CD4-positive, alpha-beta T cell (primary cell): Measurements from ENCODE around the gene GAS6. TPM values are rescaled to one million over a fixed set of nuclear protein-coding genes. Genes with fewer than 3 reads are reported as not detected.

Experiments used
- ATAC-seq: fragments of 200-7000 bp; cut with Tn5 transposase; one replicate; pipeline ENCODE4 v1.10.0; 2022; ENCODE audit warnings: mild to moderate bottlenecking; ENCODE audit not compliant: poor library complexity
- CTCF ChIA-PET: fragments of 350-600 bp; sonication (Branson Sonifier 250); formaldehyde crosslinking; loops from one replicate; lab custom pipeline; 2021; ENCODE audit warnings: antibody characterized with exemption, inconsistent platforms; lab: Charles Lee
- POLR2A ChIA-PET: fragments of 350-600 bp; sonication (Branson Sonifier 250); formaldehyde crosslinking; loops from one replicate; lab custom pipeline; 2021; ENCODE audit warnings: antibody characterized with exemption, inconsistent platforms; lab: Charles Lee
- DNase-seq, 14 experiments: peaks; one replicate each; pipeline ENCODE4 v3.0.0-alpha.2; 2013 to 2020; ENCODE audit warnings: mixed read lengths in 2 of 14
- H3K27ac ChIP-seq, 2 donors: one replicate each; pipeline versions ENCODE4 v1.5.1 to v1.7.0; 2013; ENCODE audit warnings: low read length in 2 of 2, low read depth in 1 of 2, mild to moderate bottlenecking in 1 of 2
- H3K27me3 ChIP-seq, 2 experiments: 1 replicate in 1 of 2; 2 replicates in 1 of 2; pipeline versions ENCODE4 v1.6.1 to v1.7.0; 2013; ENCODE audit warnings: low read length in 2 of 2, control low read depth in 1 of 2, mild to moderate bottlenecking in 1 of 2, moderate library complexity in 1 of 2; ENCODE audit not compliant: insufficient read depth in 2 of 2, control insufficient read depth in 1 of 2
- H3K36me3 ChIP-seq: one replicate; pipeline ENCODE4 v1.6.1; 2013; ENCODE audit warnings: low read length, control low read depth; ENCODE audit not compliant: insufficient read depth
- H3K4me1 ChIP-seq: one replicate; pipeline ENCODE4 v1.6.1; 2013; ENCODE audit warnings: low read length, control low read depth; ENCODE audit not compliant: insufficient read depth
- H3K4me3 ChIP-seq: one replicate; pipeline ENCODE4 v1.5.1; 2013; ENCODE audit warnings: mild to moderate bottlenecking, low read length, moderate library complexity
- H3K9me3 ChIP-seq, 2 experiments: 1 replicate in 1 of 2; 2 replicates in 1 of 2; pipeline versions ENCODE4 v1.6.1 to v1.7.0; 2013; ENCODE audit warnings: low read length in 2 of 2, mild to moderate bottlenecking in 2 of 2, control low read depth in 1 of 2, moderate library complexity in 1 of 2; ENCODE audit not compliant: control insufficient read depth in 1 of 2, insufficient read depth in 1 of 2
- H3K27ac Mint-ChIP-seq: one replicate; pipeline ENCODE4 v1.8.0; 2020; ENCODE audit warnings: mixed read lengths
- H3K27me3 Mint-ChIP-seq: one replicate; pipeline ENCODE4 v1.8.0; 2021; ENCODE audit warnings: mixed read lengths
- H3K36me3 Mint-ChIP-seq: one replicate; pipeline ENCODE4 v1.8.0; 2021; ENCODE audit warnings: low read depth, mixed read lengths
- H3K4me1 Mint-ChIP-seq: one replicate; pipeline ENCODE4 v1.8.0; 2021; ENCODE audit warnings: low read depth, mixed read lengths
- H3K4me3 Mint-ChIP-seq: one replicate; pipeline ENCODE4 v1.8.0; 2020; ENCODE audit warnings: mild to moderate bottlenecking, mixed read lengths
- H3K9me3 Mint-ChIP-seq: one replicate; pipeline ENCODE4 v1.8.0; 2020; ENCODE audit warnings: mixed read lengths
- CTCF ChIP-seq: fragments of 200-600 bp; IDR thresholded peaks from one replicate; pipeline ENCODE4 v1.8.0; 2022; ENCODE audit warnings: antibody characterized with exemption, mild to moderate bottlenecking
- intact Hi-C, 2 experiments: fragments of 100-400 bp; cut with DNase I in 1 of 2; cut with micrococcal nuclease in 1 of 2; formaldehyde crosslinking; loops; one replicate each; pipeline versions ENCODE4 v1.15.1 to v1.9.0; 2023 to 2025; cut with DNase I, micrococcal nuclease
- total RNA-seq, 174 experiments: library from RNA in 2 of 174; stranded (reverse) in 2 of 174; gene quantifications; one replicate each; pipeline ENCODE4 v1.2.3 and lab custom pipeline; 2021 to 2026

GAS6 gene
- total RNA-seq, 2 experiments from 2014 or later: 0.52 to 1.0 TPM

GRCh38 chr13:113815151-113816058 lies 48.5 kb downstream of the GAS6 start:
- peak; percentile 16 for ATAC-seq
- Histone ChIP-seq H3K36me3 (no peaks in the 10 kb centered on the region), H3K4me3 (peak overlapping the region; percentile 41), H3K4me1 (peaks cover 17% of the 10 kb centered on the region), H3K9me3 (peaks cover 0 to 13% of the 10 kb centered on the region in 2 experiments), H3K27me3 (no peaks in the 10 kb centered on the region), H3K27ac (no peak overlapping the region)
- Mint-ChIP-seq H3K9me3 (no peaks in the 10 kb centered on the region), H3K27me3 (no peaks in the 10 kb centered on the region), H3K4me3 (peak overlapping the region; percentile 92), H3K4me1 (peaks cover 23% of the 10 kb centered on the region), H3K36me3 (peaks cover 4% of the 10 kb centered on the region), H3K27ac (peak overlapping the region; percentile 7)
- TF ChIP-seq CTCF: no peak
- POLR2A ChIA-PET: no interaction called here
- intact Hi-C loops: loop anchor here (5.0 kb wide), 3 partner anchors 87 to 412 kb away; no protein-coding TSS in a partner anchor
- peak in 5 of 14 experiments; percentile 13 to 69 (median 56) for DNase-seq
- CTCF ChIA-PET: no interaction called here

GRCh38 chr13:113814435-113814821 lies 49.4 kb downstream of the GAS6 start:
- H3K36me3 Mint-ChIP-seq: peaks cover 4% of the 10 kb centered on the region
- H3K27me3 Mint-ChIP-seq: no peaks in the 10 kb centered on the region
- Histone ChIP-seq H3K36me3 (no peaks in the 10 kb centered on the region), H3K27ac (no peak overlapping the region), H3K9me3 (peaks cover 6 to 15% of the 10 kb centered on the region in 2 experiments), H3K27me3 (no peaks in the 10 kb centered on the region), H3K4me3 (no peak overlapping the region), H3K4me1 (peaks cover 17% of the 10 kb centered on the region)
- TF ChIP-seq CTCF: no peak
- ATAC-seq (no peak), DNase-seq (no peak)
- H3K4me1 Mint-ChIP-seq: peaks cover 23% of the 10 kb centered on the region
- no peaks in the 10 kb centered on the region for H3K9me3 Mint-ChIP-seq
- intact Hi-C loops: no loop called here
- H3K27ac Mint-ChIP-seq: no peak overlapping the region
- CTCF ChIA-PET: no interaction called here
- POLR2A ChIA-PET: no interaction called here
- H3K4me3 Mint-ChIP-seq: no peak overlapping the region

- intact Hi-C loops: no loop called here
Observed at GRCh38 chr13:113813749-113814434, 50.0 kb downstream of the GAS6 start.

More at GRCh38 chr13:113813749-113814434, 50.0 kb downstream of the GAS6 start:
- Histone ChIP-seq H3K4me3 (no peak overlapping the region), H3K36me3 (no peaks in the 10 kb centered on the region), H3K27me3 (no peaks in the 10 kb centered on the region), H3K4me1 (peaks cover 17% of the 10 kb centered on the region), H3K27ac (no peak overlapping the region), H3K9me3 (peaks cover 8 to 13% of the 10 kb centered on the region in 2 experiments)
- DNase-seq (no peak), ATAC-seq (no peak)
- Mint-ChIP-seq H3K9me3 (no peaks in the 10 kb centered on the region), H3K4me1 (peaks cover 23% of the 10 kb centered on the region), H3K36me3 (peaks cover 4% of the 10 kb centered on the region), H3K27me3 (no peaks in the 10 kb centered on the region), H3K4me3 (no peak overlapping the region), H3K27ac (no peak overlapping the region)
- TF ChIP-seq CTCF: no peak
- ChIA-PET CTCF (no interaction called here), POLR2A (no interaction called here)
